GM21528 (cell line): ENCODE measurements around the gene FPR2.
"Not testable (repeated sequence)": the region's sequence is repeated elsewhere in the genome, so short reads cannot be mapped to it uniquely, and the experiment has no call there.

Source experiments
- ATAC-seq: cut with Tn5 transposase; IDR thresholded peaks from one replicate; pipeline ENCODE4 v1.9.1; 2021; ENCODE audit warnings: mild to moderate bottlenecking, moderate library complexity; ENCODE audit not compliant: unreplicated experiment, low FRiP score

FPR2 gene

GRCh38 chr19:51739466-51740213 is 21.3 kb upstream of the FPR2 start:
- ATAC-seq = no peak

DNA sequence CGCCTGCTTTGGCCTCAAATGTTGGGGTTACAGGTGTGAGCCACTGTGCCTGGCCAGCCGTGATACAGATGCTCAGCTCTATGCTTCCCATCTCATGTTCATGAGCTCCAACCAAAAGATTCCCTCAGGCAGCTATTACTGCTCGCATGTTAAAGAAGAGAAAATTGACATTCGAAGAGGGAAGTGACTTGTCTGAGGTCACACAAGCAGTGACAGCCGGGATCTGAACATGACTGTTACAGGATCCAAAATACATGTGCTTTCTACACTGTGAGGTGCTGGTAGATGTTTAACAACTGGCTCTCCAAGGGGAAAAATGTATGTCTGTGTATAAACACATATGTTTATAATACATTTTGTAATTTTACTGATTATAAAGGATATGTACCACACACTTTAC is 20.6 kb upstream of the FPR2 start:
- no peak for ATAC-seq

- ATAC-seq = no peak
These were observed 18.2 kb upstream of the FPR2 start for GRCh38 chr19:51742789-51743188.

DNA sequence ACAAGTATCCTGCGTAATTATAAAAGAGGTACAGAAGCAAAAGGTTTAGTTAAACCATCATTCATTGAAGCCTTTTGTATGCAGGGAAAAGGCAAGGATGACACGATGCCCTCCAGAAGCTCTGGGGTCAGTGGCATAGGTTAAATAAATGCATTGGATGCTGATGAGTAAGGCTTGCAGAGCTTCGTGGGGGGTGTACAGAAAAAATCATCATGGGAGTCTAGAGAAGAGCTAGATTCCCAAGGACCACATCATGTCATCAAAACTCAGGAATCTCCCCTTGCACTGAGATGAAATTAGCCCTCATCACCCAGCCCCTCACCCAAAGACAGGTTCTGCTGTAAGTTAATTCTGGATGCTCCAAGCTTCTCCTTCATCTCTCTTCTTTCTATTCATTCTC is 17.6 kb upstream of the FPR2 start:
- no peak for ATAC-seq

DNA sequence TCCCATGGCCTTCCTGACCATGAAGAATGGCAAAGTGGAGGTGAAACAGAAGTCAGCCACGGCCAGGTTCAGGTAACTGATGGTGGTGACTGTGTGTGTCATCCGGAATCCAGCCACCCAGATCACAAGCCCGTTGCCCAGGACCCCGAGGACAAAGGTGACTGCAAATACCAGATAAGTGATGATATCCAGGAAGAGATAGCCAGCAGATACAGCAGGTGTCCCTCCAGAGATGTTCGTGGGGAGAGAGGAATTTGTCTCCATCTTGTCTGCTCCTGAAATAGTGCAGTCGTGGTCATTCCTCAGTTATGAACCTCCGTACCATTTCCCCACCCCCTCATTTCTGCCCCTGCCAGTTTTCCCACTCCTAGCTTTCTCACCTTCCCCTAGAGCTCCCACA is 14.2 kb upstream of the FPR2 start:
- ATAC-seq = no peak

- no peak for ATAC-seq
These were observed 11.0 kb upstream of the FPR2 start for GRCh38 chr19:51749979-51750378.

DNA sequence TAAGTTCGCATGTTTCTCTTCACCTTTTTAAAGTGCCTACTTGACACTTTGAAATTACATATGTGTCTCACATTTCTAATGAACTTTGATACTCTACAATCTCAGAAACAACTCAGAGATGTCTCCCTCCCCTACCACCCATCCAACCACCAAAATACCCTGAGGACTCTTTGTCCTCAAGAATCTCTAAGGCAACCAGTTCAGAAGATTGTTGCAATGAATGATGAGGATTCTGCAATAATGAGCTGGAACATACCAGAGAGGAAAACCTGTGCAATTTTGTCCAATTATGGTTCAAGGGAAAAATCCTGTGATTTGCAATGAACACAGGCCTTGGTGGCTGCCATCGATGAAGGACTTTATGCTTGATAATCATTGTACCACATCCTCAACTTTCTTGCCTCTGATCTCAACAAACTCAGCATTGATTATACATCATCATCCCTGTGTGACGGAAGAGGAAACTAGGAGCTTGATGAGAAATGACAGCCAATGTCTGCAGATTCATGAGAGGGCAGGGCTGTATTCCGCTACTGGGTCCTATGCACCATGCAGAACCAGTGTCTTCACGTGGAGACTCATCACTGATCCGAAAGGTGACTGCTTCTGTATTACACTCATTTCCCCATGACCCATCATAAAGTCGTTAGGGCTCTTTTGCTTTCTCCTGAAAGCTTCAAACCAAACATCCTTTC is 10.4 kb upstream of the FPR2 start:
- ATAC-seq = no peak

DNA sequence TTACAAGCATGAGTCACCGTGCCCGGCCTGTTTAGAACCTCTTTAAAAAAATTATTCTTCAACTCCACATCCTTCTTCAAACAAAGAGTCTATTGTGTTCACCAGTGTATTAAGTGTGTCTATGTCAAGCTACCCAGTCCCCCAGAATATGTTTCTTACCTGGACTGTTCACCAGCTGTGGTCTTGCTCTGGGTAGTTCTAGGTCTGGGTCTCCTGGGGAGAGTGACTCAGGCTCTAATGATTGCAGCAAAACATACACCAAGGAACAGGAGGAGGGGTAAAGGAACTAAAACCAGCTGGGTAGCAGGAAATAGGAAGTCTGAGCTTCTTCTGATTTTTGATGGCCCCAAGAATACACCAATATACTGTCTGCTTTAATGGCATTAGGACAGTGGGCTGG is 9.3 kb upstream of the FPR2 start, which contains the start of gene FPR1:
TSS of gene FPR1 (minus strand) at position 224 of the 400 bp plus-strand sequence. CDS start 4,884 bp downstream, outside the sequence.
- no peak for ATAC-seq

DNA sequence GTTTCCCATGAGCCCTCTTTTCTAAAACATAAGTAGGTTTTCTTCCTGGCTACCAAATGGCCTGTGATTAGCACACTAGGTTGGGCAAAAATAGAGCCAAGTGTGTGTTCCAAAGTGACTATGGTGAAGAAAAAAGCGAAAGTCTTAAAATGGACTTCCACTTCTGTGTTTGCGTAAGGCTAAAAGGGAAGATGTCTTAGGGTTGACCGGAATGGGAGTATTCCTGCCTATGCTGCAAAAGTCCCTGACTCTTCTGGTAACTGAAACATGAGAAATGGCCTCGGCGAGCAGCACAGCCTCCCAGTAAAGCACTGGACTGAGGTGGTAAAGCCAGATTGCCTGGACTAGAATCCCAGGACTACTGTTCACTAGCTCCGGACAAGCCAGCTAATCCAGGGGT is 6.9 kb upstream of the FPR2 start:
- no peak for ATAC-seq

GRCh38 chr19:51754770-51755169 is 6.2 kb upstream of the FPR2 start:
- no peak for ATAC-seq

DNA sequence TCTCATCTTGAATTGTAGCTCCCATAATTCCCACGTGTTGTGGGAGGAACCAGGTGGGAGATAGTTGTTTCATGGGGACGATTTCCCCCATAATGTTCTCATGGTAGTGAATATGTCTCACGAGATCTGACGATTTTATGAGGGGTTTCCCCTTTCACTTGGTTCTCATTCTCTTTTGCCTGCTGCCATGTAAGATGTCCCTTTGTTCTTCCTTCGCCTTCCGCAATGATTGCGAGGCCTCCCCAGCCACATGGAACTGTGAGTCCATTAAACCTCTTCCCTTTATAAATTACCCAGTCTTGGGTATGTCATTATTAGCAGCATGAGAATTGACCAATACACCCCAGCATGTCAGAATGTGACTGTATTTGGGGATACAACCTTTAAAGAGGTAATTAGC is 5.4 kb upstream of the FPR2 start:
- ATAC-seq = no peak

DNA sequence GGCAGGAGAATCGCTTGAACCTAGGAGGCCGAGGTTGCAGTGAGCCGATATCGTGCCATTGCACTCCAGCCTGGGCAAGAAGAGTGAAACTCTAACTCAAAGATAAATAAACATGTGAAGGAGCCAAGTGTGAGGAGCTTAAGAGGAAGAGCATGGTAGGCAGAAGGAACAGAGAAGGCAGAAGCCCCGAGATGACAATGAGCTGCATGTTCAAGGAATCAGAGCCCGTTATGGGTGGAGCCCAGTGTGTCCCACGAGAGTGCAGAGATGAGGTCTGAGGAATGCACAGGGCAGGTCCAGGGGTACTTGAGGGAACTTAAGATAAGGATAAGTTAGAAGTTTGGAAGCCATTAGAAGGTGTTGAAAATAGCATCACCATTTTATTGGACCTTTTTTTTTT is 716 bp downstream of the FPR2 start:
- ATAC-seq = no peak

DNA sequence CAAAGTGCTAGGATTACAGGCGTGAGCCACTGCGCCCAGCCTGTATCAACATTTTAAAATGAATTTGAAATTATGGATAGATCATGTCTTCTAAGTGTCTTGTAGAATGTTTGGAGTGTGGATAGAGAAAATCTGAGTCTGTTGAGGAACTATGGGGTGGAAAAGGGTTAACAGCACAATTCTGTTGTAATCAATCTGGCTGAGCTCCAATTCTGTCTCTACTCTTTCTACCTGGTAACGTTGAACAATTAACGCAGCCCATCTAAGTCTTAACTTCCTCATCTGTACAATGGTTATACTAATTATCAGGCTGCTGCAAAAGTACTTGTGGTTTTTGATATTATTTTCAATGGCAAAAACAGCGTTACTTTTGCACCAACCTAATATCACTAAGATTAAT is 4.1 kb downstream of the FPR2 start:
- no peak for ATAC-seq

DNA sequence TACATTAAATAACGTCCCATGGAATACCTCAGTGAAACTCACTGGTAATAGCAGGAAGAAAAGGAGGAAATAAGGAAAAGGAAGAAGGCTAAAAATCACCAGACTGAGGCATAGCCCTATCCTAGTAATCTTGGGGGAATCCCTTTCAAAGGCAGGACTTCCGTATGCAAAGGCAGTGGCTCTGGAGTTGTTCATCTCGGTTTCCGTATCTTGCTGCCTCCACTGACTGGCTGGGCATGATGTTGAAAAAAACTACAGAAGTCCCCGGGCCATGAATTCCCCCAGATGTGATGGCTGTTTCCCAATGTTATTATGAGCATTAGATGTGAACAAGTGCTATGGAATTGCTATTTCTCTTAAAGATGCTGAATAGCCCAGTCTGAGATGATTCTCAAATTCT is 5.5 kb downstream of the FPR2 start:
- ATAC-seq = no peak

DNA sequence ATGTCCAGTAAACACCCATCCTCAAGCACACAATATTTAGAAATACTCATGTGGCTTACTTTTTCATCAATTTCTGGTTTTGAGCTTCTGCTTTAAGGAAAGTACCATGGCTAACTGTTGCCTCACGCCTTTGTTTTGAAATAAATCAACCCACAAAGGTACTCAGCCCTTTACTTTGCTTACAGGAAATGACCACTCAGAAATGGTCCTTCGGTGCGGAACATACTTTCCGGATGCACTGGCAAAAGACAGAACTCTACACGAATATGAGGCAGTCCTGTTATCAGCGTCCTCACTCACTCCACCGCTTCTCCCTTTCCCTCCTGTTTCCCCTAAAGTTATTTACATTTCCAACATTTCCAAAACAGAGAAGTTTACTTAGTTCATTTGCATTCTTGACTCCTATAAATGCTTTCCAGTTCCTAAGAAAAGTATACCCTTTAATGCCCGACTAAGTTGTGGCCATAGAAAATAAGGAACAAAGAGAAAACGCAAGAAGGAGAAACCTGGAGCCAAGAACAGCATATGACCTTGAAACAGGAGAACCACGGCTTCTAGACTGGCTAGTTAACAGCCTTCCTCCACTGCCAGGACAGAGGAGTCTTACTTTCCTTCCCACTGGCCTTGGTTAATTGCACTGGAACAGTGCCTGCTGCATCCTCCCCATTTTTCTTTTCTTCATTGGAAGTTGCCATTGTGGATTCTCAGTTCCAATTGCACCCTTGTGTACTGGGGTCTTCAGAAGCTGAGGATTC is 10.6 kb downstream of the FPR2 start:
- ATAC-seq = no peak

GRCh38 chr19:51772977-51773376 is 12.0 kb downstream of the FPR2 start:
- ATAC-seq = no peak

DNA sequence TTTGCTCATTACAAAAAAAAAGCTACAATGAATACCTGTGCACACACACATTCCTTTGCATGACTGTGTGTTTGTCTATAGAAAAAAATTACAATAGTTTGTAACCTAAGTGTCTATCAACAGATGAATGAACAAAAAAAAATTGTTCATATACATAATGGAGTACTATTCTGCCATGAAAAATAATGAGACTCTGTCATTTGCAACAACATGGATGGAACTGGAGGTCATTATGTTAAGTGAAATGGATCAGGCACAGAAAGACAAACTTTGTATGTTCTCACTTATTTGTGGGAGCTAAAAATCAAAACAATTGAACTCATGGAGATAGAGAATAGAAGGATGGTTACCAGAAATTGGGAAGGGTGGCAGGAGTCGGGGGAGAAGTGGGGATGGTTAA is 15.6 kb downstream of the FPR2 start:
- not testable (repeated sequence) for ATAC-seq

DNA sequence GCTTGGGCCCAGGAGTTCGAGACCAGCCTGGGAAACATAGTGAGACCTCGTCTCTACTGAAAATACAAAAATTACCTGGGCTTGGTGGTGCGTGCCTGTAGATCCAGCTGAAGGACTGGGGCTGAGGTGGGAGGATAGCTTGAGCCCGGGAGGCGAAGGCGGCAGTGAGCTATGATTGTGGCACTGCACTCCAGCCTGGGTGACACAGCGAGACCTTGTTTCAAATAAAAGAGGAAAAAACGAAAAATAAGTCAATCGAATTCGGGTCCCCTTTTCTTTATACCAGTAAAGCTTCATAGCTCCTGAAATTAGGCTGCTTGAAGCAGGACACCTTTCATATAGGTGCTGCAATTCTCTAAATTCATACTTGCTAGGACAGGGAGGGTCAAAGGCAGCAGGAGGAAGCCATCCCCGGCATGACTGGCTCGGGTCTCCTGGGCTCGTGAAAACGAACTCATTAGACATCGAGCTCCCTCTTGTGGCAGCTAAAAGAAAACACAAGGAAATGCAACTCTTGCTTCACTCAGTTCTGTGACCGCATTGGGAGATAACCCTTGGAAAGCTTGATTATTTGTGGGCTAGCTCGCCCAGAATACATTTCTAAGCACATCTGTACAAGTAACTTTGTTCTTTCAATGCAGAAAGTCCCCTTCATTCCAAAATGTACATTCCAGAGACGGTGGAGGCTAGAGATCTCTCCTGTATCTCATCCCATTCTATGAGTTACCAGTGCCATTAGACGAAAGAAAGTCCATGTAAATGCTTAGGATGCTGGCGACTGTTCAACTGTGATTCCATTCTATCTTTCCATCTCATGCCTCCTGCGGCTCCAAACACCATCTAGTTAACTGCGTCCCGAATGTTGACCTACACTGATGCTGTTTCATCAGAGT is 16.8 kb downstream of the FPR2 start:
- ATAC-seq = no peak

DNA sequence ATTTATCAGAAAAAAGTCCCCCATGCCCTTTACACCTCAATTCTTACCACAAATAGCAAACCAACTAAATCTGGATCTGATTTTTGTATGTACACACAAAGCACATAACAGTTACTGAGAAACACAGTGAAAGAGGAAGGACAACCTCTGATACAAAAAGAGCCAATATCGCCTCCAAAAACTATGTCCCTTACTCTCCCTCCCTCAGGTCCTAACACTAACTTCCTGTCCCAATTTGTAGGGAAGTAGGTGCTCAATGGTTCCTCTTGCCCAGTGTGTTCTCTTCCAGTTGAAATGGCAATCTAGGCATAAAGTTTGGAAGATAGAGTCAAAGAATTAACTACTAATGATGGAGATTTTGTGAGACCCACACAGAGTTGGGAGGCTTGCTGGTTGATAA is 18.2 kb downstream of the FPR2 start:
- no peak for ATAC-seq

DNA sequence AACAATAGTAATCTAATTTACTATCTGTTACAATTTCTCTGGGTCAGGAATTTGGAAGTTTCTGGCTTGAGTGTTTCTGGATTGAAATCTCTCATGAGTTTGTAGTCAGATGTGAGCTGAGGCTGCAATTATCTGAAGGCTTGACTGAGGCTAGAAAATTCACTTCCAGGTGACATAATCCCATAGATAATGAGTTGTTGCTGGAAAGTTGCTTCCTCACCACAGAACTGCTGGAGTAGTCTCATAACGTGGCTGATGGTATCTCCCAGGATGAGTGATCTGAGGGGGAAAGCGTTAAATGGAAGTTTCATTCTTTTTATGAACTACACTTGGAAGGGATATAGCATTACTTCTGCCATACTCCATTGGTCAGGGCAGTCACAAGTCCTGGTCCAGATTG is 18.7 kb downstream of the FPR2 start:
- ATAC-seq = no peak
